Liver (tissue), 9 donors: ENCODE results near the gene NUB1. TPM values are rescaled to one million over a fixed set of nuclear protein-coding genes. Genes with fewer than 3 reads are reported as not detected.

Experiments used
- DNase-seq: peaks from one replicate; pipeline ENCODE4 v3.0.0-alpha.2; 2017; ENCODE audit warnings: low spot score
- H3K27ac ChIP-seq, 2 donors: one replicate each; pipeline ENCODE4 v1.7.0; 2013; ENCODE audit warnings: inconsistent platforms in 2 of 2, low read length in 2 of 2, control low read depth in 1 of 2, low read depth in 1 of 2, mild to moderate bottlenecking in 1 of 2
- H3K27me3 ChIP-seq, 4 donors: one replicate each; pipeline versions ENCODE4 v1.6.1 to v1.7.0; 2013; ENCODE audit warnings: low read length in 3 of 4, inconsistent platforms in 1 of 4, mild to moderate bottlenecking in 1 of 4, moderate library complexity in 1 of 4; ENCODE audit not compliant: control insufficient read depth in 4 of 4, insufficient read depth in 4 of 4
- H3K36me3 ChIP-seq, 4 donors: one replicate each; pipeline versions ENCODE4 v1.6.1 to v1.7.0; 2013; ENCODE audit warnings: low read length in 3 of 4, mild to moderate bottlenecking in 3 of 4, low read depth in 1 of 4, moderate library complexity in 1 of 4; ENCODE audit not compliant: control insufficient read depth in 4 of 4, insufficient read depth in 3 of 4
- H3K4me1 ChIP-seq, 4 donors: one replicate each; pipeline versions ENCODE4 v1.6.1 to v1.7.0; 2013; ENCODE audit warnings: low read length in 3 of 4, mild to moderate bottlenecking in 3 of 4, moderate library complexity in 1 of 4; ENCODE audit not compliant: control insufficient read depth in 4 of 4, insufficient read depth in 4 of 4
- H3K4me3 ChIP-seq, 3 donors: one replicate each; pipeline versions ENCODE4 v1.6.1 to v1.7.0; 2013; ENCODE audit warnings: low read length in 3 of 3, control low read depth in 1 of 3, low read depth in 1 of 3, mild to moderate bottlenecking in 1 of 3
- H3K9ac ChIP-seq, 2 donors: one replicate each; pipeline ENCODE4 v1.7.0; 2013; ENCODE audit warnings: low read length in 2 of 2, mild to moderate bottlenecking in 2 of 2, moderate library complexity in 2 of 2, control low read depth in 1 of 2, low read depth in 1 of 2
- H3K9me3 ChIP-seq, 4 donors: one replicate each; pipeline versions ENCODE4 v1.6.1 to v1.7.0; 2013; ENCODE audit warnings: low read length in 3 of 4; ENCODE audit not compliant: control insufficient read depth in 4 of 4
- ATF3 ChIP-seq: IDR thresholded peaks from 2 replicates; pipeline ENCODE4 v1.6.1; 2016; ENCODE audit warnings: antibody characterized with exemption
- CTCF ChIP-seq: fragments of 150-350 bp; IDR thresholded peaks from 2 replicates; pipeline ENCODE4 v1.5.1; 2017; ENCODE audit warnings: improper control_type of control experiment, low read depth, low read length; ENCODE audit not compliant: missing input control
- EGR1 ChIP-seq, 2 donors: IDR thresholded peaks; 2 replicates each; pipeline ENCODE4 v1.6.1; 2016 to 2018; ENCODE audit warnings: antibody characterized with exemption in 2 of 2, low read depth in 2 of 2
- FOXA1 ChIP-seq: IDR thresholded peaks from 2 replicates; pipeline ENCODE4 v1.6.1; 2016; ENCODE audit warnings: antibody characterized with exemption
- FOXA2 ChIP-seq: IDR thresholded peaks from 2 replicates; pipeline ENCODE4 v1.6.1; 2016; ENCODE audit warnings: antibody characterized with exemption
- GABPA ChIP-seq, 2 donors: IDR thresholded peaks in 1 of 2; conservative IDR thresholded peaks in 1 of 2; 2 replicates each; pipeline ENCODE4 v1.6.1; 2016; ENCODE audit warnings: antibody characterized with exemption in 2 of 2, mild to moderate bottlenecking in 1 of 2, moderate library complexity in 1 of 2
- HNF4A ChIP-seq, 2 donors: conservative IDR thresholded peaks; 2 replicates each; pipeline ENCODE4 v1.6.1; 2016; ENCODE audit warnings: antibody characterized with exemption in 2 of 2, mild to moderate bottlenecking in 2 of 2
- JUND ChIP-seq, 2 donors: IDR thresholded peaks; 2 replicates each; pipeline ENCODE4 v1.6.1; 2016; ENCODE audit warnings: antibody characterized with exemption in 2 of 2
- NR2F2 ChIP-seq: IDR thresholded peaks from 2 replicates; pipeline ENCODE4 v1.6.1; 2016; ENCODE audit warnings: antibody characterized with exemption
- RAD21 ChIP-seq, 2 donors: IDR thresholded peaks; 2 replicates each; pipeline ENCODE4 v1.6.1; 2016; ENCODE audit warnings: antibody characterized with exemption in 2 of 2, mild to moderate bottlenecking in 2 of 2
- RXRA ChIP-seq, 2 donors: IDR thresholded peaks; 2 replicates each; pipeline ENCODE4 v1.6.1; 2017 to 2018; ENCODE audit warnings: antibody characterized with exemption in 2 of 2, mild to moderate bottlenecking in 1 of 2
- SP1 ChIP-seq: IDR thresholded peaks from 2 replicates; pipeline ENCODE4 v1.6.1; 2018; ENCODE audit warnings: antibody characterized with exemption, mild to moderate bottlenecking
- TAF1 ChIP-seq: conservative IDR thresholded peaks from 2 replicates; pipeline ENCODE4 v1.6.1; 2016; ENCODE audit warnings: antibody characterized with exemption, mild to moderate bottlenecking
- YY1 ChIP-seq: IDR thresholded peaks from 2 replicates; pipeline ENCODE4 v1.6.1; 2016; ENCODE audit warnings: antibody characterized with exemption, mild to moderate bottlenecking
- WGBS: extraction: QIAGEN DNeasy Blood & Tissue Kit; methylation state at CpG from one replicate; pipeline ENCODE4 v1.1.7; 2013; 5-methylcytosine and 5-hydroxymethylcytosine counted together
- polyA plus RNA-seq, 2 donors: library from polyadenylated mRNA; stranded (reverse) in 1 of 2; unstranded in 1 of 2; fragments of 200-250 nt in 1 of 2; fragments of >200 nt in 1 of 2; fragmentation: Nextera tagmentation in 1 of 2; extraction: Ambion mirVana in 1 of 2; gene quantifications; one replicate each; pipeline versions ENCODE4 v1.2.1 to v1.2.3, GENCODE V29; 2013 to 2015
- total RNA-seq, 2 donors: library from RNA; depleted of rRNA; stranded (reverse); fragments of >200 nt; gene quantifications; one replicate each; pipeline ENCODE4 v1.2.3, GENCODE V29; 2014
- TF ChIP-seq, protein P1 (sequence below): IDR thresholded peaks from 2 replicates; pipeline ENCODE4 v1.6.1; 2016; ENCODE audit warnings: antibody characterized with exemption, mild to moderate bottlenecking
- donor health status: healthy.
- donor health status: healthy.
- donor health status: healthy.
- donor health status: healthy.
- donor health status: healthy.

NUB1 gene
- total and polyA plus RNA-seq, 4 donors, result 14.0 to 27.9 (median 18.8) TPM

DNA sequence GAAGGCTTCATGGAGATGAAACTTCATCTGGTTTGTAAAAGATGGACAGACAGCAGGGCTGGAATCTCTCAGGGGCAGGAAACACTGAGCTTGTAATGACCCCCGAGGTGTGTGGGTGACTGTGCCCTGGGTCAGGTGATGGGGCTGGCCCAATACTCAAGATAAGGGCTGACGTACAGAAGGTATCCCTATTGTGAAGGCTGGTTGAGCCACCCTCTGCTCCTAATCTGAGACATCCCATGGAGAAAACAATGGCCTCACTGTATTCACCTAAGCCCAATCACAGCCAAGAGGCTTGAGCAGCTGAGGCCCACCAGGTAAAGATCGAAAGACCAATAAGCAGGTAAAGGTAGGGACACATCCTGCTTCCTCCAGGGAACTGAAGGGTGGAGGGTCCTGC is 34.8 kb upstream of the NUB1 start (continued):
- no peak for TF ChIP-seq CTCF
- TF ChIP-seq ATF3, result no peak
- no peak for TF ChIP-seq NR2F2
- TF ChIP-seq FOXA2, result no peak
- TF ChIP-seq TAF1, result no peak

DNA sequence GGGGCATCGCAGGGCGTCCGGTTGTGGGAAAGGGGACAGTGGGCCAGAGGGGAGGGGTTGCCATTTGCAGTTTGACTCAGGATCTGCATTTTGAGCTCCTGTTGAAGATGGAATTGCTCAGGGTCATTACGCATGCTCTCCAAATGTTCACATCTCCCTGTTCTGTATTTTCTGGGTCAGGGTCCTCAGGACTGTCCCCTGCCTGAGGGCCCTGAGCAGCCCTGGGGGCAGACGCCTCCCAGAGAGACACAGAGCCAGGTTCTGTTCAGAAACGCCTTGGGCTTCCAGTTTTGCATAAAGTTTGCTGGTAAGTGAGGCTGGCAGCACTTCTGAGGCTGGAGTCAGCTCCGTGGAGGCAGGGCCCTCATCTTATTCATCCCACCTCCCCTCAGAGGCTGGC is 34.1 kb upstream of the NUB1 start:
- Histone ChIP-seq H3K4me1 (peaks cover 0 to 7% (median 4%) of the 10 kb centered on the region in 4 donors), H3K4me3 (no peak overlapping the region), H3K9ac (no peak overlapping the region), H3K27ac (no peak overlapping the region), H3K27me3 (peaks cover 0 to 6% (median 0%) of the 10 kb centered on the region in 4 donors), H3K36me3 (no peaks in the 10 kb centered on the region), H3K9me3 (no peaks in the 10 kb centered on the region)
- 86% methylated on average over 7 of the region's 7 CpGs for WGBS
- no peak for DNase-seq
- TF ChIP-seq SP1, result no peak
- TF ChIP-seq FOXA2, result no peak
- no peak for TF ChIP-seq YY1
- TF ChIP-seq FOXA1, result no peak
- no peak for TF ChIP-seq GABPA (IDR thresholded peaks at IDR 0.05 in 1 of 2, conservative IDR thresholded peaks at IDR 0.05 in 1 of 2)
- no peak for TF ChIP-seq CTCF
- TF ChIP-seq RXRA (IDR thresholded peaks at IDR 0.05), result no peak
- TF ChIP-seq RAD21 (IDR thresholded peaks at IDR 0.05), result no peak
- no peak for TF ChIP-seq JUND (IDR thresholded peaks at IDR 0.05)
- TF ChIP-seq TAF1, result no peak
- no peak for TF ChIP-seq NR2F2
- TF ChIP-seq HNF4A (conservative IDR thresholded peaks at IDR 0.05), result no peak
- TF ChIP-seq, protein P1, sequence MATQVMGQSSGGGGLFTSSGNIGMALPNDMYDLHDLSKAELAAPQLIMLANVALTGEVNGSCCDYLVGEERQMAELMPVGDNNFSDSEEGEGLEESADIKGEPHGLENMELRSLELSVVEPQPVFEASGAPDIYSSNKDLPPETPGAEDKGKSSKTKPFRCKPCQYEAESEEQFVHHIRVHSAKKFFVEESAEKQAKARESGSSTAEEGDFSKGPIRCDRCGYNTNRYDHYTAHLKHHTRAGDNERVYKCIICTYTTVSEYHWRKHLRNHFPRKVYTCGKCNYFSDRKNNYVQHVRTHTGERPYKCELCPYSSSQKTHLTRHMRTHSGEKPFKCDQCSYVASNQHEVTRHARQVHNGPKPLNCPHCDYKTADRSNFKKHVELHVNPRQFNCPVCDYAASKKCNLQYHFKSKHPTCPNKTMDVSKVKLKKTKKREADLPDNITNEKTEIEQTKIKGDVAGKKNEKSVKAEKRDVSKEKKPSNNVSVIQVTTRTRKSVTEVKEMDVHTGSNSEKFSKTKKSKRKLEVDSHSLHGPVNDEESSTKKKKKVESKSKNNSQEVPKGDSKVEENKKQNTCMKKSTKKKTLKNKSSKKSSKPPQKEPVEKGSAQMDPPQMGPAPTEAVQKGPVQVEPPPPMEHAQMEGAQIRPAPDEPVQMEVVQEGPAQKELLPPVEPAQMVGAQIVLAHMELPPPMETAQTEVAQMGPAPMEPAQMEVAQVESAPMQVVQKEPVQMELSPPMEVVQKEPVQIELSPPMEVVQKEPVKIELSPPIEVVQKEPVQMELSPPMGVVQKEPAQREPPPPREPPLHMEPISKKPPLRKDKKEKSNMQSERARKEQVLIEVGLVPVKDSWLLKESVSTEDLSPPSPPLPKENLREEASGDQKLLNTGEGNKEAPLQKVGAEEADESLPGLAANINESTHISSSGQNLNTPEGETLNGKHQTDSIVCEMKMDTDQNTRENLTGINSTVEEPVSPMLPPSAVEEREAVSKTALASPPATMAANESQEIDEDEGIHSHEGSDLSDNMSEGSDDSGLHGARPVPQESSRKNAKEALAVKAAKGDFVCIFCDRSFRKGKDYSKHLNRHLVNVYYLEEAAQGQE, result no peak
- TF ChIP-seq EGR1 (IDR thresholded peaks at IDR 0.05; ENCODE audit: low read depth in 2 of 2), result no peak
- no peak for TF ChIP-seq ATF3
